ENCODE data around the gene PRDM11.

The PRDM11 gene

DNA sequence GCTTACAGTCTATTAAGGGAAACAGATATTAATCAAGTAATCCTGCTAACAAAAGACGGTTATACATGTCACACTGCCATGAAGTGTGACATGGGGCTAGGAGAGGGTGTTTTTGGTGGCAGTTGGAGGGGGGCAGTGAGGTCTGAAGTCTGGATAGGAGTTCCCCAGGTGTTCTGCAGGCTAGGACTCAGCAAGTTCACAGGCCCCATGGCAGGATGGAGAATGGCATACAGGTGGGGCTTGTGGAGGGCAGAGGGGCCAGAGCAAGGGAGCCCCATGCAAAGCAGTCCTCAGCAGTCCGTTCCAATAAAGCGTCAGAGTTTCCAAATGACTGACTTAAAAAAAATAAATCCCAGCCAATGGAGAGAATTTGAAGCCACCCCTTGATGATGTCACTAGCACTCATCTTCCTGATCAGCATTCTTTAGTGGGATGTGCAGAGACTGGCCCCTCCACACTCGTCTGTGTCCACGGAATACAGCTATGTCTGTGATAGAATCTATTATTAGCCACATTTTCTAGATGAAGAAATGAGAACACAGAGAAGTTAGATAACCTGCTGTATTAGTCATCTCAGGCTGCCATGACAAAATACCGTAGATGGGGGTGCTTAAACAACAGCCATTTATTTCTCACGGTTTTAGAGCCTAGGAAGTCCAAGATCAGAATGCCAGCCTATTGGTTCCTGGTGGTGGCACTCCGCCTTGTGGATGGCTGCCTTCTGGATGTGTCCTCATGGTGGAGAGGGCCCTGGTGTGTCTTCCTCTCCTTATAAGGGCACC is 32.6 kb downstream of the PRDM11 start:
- no peak for DNase-seq

DNA sequence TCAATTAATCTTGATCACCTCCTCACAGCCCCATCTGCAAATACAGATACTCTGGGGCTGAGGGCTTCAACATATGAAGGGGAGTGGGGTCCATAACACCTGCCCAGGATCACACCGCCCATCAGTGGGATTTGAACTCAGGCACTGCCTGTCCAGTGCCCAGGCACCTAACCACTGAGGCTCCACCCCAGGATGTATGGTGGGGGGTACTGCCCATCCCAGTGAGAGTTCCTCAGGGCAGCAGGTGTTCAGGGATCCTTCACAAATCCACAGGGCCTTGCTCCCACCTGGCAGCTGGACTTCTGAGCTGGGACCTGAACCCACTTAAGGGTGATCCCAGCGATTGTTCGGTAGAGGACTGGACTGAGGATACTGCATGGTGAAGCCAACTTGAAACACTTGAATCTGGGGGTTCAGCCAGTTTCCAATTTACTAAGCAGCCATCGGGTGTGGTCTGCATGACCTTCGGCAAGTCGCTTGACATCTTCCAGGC is 33.3 kb downstream of the PRDM11 start:
- DNase-seq, result no peak

DNA sequence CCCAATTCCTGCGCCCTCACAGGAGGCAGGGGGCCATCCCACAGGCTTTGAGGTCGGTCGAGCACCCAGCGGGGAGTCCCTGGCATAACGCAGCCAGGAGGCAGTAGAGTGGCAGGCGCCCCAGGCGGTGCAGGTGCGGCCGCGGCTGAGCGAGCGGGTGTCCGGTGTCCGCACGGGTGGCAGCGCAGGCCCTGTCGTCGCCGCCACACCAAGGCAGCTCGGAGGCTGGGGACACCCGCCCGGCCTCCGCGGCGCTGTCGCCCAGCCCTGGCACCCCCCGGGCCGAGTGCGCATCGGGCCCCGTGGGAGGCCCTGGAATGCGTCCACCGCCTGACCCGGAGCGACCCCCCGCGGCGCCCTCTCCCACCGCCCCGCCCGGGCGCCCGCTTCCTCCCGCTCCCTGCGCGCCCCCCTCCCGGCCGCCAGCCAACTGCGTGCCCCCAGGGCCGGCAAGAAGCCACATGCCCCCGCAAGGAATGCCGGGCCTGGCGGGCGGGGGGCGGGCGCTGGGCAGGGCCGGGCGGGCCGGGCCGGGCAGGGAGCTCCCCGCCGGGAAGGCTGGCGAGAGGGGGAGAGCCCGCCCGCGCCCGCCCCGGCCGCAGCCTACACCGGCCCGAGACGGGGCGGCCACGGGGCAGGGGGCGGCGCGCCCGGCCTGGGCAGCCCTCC is 33.9 kb downstream of the PRDM11 start:
- DNase-seq, result peak; percentile 37 to 41

DNA sequence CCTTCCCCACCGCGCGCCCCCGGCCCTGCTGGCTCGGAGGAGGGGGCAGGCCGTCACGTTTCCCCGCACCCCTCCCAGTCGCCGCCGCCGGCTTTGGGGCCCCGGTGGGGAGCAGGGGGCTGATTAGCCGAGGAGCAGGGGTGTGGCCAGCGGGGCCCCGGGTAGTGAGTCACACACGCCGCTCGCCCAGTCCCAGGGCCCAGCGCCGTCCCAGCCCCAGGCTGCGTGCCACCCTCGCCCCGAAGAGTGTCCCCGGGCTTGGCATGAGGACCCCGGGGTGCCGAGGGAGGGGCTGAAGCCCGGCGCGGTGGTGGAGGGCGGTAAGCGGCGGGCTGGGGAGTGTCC is 34.4 kb downstream of the PRDM11 start:
- peak; percentile 53 to 66 for DNase-seq

DNA sequence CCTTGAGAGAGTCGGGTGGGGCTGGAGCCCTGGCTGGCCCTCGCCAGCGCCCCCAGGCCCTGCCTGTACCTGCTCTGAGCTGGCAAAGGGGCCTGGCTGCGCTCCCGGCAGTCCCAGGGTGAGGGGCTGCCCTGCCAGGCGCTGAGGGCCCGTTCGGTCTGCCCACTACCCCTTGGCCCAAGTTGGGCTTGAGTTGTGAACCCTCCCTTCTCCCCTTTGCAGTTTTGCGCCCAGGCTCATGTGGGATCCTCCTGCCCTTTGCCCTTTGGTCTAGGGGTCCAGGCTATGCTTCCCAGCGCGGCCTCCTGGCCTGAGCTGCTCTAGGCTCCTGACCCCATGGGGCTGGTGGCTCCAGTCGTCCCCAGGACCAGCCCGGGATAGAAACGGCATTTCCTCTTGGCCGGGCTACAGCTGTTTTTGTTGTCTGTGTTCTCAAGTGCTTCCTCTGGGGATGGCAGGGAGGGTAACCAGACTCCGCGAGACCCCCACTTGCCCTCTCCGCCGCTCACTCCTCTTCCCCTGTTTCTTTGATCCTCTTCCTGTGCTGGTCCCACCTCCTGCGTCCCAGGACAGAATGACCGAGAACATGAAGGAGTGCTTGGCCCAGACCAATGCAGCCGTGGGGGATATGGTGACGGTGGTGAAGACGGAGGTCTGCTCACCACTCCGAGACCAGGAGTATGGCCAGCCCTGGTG is 34.9 kb downstream of the PRDM11 start:
- no peak for DNase-seq

DNA sequence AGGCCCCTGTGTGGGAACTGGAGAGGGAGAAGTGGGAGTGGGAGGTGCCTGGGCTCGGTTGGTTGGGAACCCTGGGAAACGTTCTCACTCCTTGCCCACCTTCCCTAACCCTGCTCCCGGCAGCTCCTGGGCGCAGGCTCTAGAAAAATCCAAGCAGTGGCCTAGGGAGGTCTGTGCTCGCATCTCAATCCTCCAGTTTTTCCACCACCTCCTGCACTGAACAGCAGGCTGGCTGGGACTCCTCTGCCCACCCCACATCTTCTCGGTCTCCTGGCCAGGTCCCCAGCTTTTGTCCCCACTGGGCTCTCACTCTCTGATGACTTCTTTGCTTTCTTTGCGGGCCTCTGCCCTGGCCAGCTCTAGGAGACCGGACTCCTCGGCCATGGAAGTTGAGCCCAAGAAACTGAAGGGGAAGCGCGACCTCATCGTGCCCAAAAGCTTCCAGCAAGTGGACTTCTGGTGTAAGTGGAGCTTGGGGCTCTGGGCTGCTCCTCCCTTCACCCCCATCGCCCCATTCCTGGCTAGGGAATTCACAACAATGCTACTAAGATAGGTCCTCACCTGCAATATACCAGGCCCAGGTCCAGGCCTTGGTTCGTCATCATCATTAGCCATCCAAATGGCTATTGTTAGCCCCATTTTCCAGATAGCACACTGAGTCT is 35.6 kb downstream of the PRDM11 start:
- DNase-seq, result no peak

DNA sequence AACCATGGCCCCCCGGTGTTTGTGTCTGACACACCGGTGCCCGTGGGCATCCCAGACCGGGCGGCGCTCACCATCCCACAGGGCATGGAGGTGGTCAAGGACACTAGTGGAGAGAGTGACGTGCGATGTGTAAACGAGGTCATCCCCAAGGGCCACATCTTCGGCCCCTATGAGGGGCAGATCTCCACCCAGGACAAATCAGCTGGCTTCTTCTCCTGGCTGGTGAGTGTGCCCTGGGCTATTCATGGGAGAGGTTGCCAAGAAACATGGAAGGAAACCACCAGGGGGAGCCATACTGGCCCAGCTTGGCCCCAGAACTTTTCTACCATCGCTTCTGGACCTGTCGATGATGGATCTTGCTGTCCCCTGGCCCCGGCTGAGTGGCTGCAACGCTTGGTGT is 36.5 kb downstream of the PRDM11 start:
- DNase-seq, result no peak

DNA sequence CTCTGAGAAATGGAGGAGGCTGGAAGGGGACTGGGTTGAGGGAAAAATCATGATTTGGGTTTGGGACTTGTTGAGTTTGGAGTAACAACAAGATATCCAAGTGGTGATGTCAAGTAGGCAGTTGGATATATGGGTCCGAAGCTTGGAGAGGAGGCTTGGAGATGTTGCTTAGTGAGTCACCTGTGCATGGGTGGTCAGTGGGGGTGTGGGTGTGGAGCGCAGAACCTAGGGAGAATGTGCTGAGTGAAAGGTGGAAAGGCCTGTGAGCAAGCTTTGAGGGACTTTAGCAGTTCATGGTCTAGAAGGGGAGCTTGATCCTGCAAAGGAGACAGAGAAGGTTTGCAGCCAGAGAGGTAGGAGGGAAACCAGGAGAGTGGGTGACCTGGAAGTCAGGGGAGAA is 38.2 kb downstream of the PRDM11 start:
- DNase-seq, result no peak

DNA sequence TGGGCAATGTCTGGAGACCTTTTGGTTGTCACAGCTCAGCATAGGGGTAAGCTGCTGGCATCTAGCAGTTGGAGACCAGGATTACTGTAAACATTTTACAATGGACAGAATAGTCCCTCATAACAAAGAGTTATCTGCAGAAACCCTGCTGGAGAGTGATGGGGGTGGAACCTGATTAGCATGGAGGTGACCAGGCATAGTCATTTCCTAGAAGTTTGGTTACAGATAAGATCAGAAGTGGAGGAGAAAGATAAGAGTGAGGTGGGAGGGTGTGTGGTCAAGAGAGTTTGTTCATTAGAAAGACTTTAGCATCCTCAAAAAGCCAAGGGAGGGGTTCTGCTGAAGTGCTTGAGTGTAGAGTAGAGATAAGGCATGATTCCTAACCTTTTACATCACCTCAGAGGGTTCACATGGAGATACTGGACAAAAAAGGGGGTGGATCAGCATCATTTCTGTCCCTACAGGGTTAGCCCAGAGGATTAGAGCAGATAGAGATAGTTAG is 38.8 kb downstream of the PRDM11 start:
- DNase-seq, result no peak

DNA sequence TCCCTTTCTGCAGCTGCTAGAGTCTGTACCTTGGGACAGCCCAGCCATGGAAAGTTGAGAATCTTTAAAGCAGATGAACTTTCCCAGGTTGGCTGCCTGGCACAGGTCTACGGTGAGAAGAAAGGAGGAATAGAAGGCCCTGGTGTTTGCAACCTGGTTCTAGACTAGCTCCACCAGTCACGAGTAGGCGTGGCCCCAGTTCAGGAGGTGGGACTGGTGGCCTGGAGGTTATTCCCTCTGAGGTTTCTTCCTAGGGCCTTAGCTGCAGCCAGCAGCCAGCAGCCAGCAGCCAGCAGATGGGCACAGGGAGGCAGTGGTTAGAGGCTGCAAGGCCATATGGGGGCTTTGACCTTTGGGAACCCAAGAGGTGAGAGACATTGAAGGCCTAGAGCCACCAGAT is 40.9 kb downstream of the PRDM11 start:
- no peak for DNase-seq

DNA sequence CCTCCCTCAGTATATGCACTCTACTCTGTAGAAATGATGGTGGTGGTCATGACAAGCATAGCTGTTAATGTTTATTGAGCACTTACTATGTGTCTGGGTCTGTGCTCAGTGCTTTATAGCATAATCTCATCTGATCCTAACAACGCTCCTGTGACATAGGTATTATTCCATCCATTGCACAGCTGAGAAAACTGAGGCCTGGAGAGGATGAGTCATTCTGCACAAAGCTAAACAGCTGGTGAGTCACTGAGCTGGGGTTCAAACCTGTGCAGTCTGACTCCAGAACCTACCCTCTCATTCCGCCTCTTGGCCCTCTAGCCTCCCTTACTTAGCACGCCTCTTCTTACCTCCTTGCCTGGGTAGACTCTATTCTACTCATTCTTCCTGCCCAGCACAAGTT is 41.7 kb downstream of the PRDM11 start:
- no peak for DNase-seq

DNA sequence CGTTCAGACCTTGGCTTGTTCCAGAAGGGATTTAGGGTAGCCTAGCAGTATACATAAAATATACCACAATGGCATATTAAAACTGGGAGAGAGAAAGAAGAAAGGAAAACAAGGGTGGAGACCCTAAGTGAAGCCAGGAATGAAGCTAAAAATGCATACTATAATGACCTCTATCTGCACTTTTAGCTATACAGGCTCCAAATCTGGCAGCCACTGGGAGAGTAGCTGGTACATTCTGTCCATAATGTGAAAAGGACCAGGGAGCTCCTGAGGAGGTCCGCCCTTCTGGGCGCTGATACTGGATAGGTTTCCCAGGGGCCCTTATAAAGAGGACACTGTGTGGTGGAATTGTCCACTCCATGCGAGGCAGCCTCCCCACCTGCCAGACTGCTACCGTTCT is 42.8 kb downstream of the PRDM11 start:
- DNase-seq, result no peak

DNA sequence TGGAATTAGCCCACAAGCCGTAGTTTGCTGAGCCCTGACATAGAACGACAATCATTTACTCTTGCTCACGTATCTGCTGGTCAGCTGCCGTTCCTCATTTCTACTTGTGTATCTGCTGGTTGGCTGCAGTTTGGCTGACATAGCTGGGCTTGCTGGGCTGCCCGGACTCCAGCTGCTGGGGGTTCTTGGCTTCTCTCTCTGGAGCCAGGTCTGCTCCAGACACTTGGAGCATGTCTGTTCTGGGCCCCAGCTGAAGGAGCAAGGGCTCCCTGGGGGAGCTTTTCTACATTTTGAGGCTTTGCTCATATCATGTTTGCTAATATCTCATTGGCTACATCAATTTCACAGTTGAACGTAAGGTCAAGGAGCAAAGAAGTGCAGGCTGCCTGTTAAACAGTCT is 47.3 kb downstream of the PRDM11 start:
- no peak for DNase-seq

DNA sequence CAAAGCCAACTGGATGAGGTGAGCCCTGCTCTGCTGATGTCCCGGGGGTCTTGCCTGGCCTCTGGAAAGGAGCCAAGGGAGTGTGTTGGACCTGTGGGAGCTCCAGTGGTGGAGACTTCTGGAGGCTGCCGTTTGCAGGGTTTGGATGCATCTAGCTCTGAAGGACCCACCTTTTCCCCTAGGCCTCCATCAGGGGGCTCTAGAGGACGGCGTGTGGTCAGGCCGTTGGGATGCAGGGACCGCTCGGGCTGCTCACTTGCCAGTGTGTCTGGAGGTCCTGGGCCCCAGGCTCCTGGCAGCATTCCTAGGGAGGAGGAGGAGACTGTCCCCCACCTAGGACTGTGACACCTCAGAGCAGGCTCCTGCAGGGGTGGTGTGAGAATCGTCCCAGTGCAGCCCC is 58.3 kb downstream of the PRDM11 start:
- DNase-seq, result no peak

DNA sequence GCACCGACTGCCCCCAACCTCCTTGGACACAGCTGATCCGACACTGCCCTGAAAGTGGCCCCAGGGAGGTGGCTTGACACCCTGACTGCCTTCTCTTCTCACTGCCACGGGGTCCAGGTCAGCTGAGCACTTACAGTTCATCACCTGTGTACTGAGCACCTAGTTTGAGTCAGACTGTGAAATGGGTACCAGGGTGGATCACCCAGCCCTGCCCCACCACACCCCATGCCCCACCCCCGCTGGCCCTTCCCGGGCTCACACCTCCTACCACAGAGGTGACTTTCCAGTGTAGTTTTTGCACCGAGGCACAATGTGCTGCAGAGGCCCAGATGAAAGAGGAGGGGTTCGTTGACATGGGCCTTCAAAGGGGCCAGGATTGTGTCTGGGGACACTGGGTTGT is 59.5 kb downstream of the PRDM11 start:
- no peak for DNase-seq

DNA sequence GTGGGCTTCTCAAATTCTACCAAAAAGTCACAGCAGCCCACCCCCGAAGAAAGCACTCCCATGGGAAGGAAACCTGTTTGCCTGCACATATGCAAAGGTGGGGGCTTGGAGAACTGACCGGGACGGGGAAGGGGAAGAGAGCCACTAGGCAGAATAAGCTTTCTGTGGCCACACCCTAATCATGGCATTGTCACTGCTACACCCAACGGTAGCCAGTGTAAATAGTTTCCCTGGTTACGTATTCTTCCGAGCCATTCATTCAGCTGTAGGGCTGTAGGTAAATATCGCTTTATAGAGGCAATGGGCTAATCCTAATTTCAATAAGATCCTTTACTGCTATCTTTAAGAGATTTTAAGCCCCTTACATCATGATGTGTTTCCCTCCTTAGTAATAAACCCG is 61.7 kb downstream of the PRDM11 start:
- DNase-seq, result no peak

DNA sequence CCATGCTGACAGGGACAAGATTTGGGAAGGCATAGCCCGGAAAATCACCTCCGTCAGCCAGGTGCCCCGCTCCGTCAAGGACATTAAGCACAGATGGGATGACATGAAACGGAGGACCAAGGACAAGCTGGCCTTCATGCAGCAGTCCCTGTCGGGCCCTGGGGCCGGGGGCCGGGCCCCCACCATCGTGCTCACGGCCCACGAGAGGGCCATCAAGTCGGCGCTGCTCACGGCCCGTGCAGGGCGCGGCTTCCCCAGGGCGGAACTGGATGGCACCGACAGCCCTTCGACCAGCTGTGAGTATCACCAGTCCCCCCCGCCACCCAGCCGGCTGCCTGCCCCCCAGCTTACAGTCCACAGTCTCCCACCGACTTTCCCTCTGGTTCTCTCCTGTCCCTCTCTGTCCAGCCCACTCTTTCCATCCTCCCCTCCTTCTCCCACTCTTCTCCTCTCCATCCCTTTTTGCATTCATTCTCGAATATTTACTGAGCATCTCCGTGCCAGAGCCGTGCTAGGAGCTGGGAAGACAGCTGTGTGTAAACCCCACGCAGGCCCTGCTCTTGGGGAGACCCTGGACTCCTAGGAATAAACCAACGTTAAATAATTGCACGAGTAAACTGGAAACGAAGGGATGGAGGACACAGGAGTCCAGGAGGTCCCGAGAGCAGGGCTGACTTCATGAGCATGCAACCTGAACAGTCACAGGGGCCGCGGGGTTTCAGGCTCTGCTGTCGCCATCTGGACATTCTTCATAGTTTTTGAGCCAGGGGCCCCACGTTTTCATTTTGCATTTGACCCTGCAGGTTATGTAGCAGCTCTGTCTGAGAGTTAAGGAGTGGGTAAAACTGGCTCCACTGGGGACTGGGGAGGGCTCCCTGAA is 62.8 kb downstream of the PRDM11 start:
- no peak for DNase-seq

DNA sequence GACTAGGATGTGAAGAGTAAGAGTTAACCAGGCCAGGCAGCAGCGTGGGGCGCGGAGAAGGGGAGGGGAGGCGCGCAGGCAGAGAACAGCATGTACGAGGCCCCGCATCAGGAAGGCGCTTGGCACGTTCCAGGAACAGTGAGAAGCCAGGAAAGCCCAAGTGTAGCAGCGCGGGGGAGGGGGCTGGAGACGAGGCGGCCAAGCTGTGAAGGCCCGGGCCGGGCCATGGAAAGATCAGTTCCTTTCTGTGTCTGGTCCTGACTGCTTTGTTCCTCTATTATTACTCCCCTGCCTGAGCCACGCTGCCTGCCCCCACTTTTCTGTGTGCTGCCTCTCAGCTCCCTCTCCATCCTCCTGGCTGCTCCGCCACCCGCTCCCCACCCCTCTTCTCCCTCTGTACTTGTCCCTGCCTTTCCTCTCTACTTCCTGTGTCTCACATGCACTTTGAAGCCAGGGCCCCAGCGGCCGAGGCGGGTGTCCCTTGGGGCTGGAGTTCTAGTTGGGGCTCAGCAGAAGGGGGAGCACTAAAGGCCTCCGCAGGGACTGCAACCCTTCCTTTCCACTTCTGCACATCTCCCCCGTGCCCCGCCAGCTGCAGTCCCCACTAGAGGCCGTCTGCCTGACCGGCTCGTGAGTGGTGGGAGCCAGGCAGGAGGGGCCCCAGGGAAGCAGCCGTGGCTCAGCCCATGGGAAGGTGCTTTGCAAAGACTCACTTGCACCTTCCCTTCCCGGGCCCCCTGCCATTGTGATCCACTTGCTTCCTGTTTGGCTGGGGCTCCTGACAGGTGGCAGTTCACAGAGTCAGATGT is 63.7 kb downstream of the PRDM11 start:
- DNase-seq, result no peak

DNA sequence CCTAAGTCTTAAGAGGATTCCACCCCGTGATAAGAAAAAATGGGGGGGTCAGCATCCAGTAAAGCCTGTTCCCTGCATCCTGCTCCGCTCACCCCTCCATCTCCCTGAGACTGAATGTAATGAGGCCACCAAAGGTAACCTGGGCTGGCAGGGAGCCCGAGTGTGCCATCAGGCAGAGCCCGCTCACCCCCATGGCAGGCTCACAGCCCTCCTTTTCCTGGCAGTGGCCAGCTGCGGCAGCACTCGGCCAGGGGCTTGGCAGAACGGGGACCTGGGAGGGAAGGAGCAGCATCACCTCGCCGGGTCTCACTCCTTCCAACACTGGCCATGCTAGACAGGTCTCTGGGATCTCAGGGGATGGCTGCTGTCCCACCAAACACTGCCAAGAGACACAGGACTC is 64.4 kb downstream of the PRDM11 start:
- no peak for DNase-seq

DNA sequence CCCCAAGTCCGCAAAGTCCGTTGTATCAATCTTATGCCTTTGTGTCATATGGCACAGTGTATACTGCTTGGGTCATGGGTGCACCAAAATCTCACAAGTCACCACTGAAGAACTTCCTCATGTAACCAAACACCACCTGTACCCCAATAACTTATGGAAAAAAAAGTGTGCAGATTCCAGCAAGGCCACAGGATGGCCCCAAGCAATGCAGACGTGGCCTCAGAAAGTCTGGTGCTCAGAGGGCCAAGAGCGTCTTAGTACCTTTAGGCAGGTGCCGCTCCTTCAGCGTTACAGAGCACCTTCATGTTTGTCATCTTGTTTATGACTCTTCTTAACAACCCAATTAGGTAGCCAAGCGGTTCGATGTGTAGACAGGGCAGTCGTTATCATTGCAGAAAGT is 65.3 kb downstream of the PRDM11 start:
- DNase-seq, result no peak

DNA sequence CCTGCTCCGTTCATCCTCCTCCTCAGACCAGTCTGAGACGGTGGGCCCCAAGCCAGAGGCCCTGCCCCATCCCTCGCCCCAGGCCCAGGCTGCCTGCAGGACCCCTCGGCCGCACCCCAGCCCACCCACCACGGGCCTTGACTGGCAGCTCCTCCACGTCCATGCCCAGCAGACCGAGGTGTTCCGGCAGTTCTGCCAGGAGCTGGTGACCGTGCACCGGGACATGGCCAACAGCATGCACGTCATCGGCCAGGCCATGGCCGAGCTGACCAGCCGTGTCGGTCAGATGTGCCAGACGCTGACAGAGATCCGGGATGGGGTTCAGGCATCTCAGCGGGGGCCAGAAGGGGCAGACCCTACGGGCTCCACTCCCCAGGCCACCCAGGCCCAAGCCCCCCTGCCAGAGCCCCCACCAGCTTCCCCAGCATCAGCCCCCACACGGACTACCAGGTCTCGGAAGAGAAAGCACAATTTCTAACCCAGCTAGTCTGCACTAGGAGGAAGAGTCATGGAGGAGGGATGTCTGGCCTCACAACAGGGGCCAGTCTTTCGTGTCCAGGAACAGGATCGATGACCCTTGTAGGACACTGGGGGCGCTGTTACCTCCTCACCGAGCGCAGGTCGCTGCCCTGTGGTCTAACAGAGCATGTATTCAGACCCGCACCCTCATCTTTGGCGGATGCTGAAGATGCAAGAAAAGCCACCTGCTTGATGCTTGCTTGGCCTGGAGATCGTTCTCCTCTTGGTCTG is 66.3 kb downstream of the PRDM11 start:
- DNase-seq, result no peak
